ENCODE results near the gene PLA2G2A. TPM values are rescaled to one million over a fixed set of nuclear protein-coding genes. Genes with fewer than 3 reads are reported as not detected.

Gene PLA2G2A
- total RNA-seq, 1 experiment from 2014 or later = 7.1 TPM

GRCh38 chr1:19971664-19972063 lies 7.8 kb downstream of the PLA2G2A start:
- Histone ChIP-seq H3K79me2 (ENCODE audit: insufficient read depth, low read length) (no peaks in the 10 kb centered on the region), H3K4me1 (ENCODE audit: insufficient read depth, low read length) (peaks cover 5% of the 10 kb centered on the region; the same call in 1 of the 2 replicates), H4K91ac (ENCODE audit: insufficient read length, low read depth, low read length) (no peak overlapping the region), H2AFZ (ENCODE audit: low read length) (no peak overlapping the region), H3K79me1 (ENCODE audit: insufficient read depth, low read depth, low read length, poor library complexity, severe bottlenecking) (no peaks in the 10 kb centered on the region), H3K23me2 (ENCODE audit: insufficient read length, low read depth, low read length, poor library complexity, severe bottlenecking) (no peaks in the 10 kb centered on the region), H3K9ac (ENCODE audit: extremely low read depth, insufficient read length, low read length) (no peak overlapping the region), H3K14ac (ENCODE audit: insufficient read depth, low read length) (no peak overlapping the region), H2BK15ac (ENCODE audit: low read depth, low read length) (no peak overlapping the region), H4K20me1 (ENCODE audit: control insufficient read depth, insufficient read depth, insufficient read length) (no peaks in the 10 kb centered on the region), H3K27ac (ENCODE audit: insufficient read length, low read depth, low read length) (no peak overlapping the region), H4K8ac (replicated peaks; ENCODE audit: insufficient read length, low read depth, low read length) (no peak overlapping the region), H2BK12ac (ENCODE audit: insufficient read length, low read depth, low read length) (no peak overlapping the region), H3T11ph (ENCODE audit: low read length) (no peak overlapping the region), H2BK120ac (ENCODE audit: low read depth, low read length, poor library complexity, severe bottlenecking) (no peak overlapping the region), H3K56ac (ENCODE audit: insufficient read length, low read depth, low read length) (no peak overlapping the region), H2AK5ac (ENCODE audit: insufficient read length, low read length) (no peak overlapping the region), H3K9me3 (ENCODE audit: control insufficient read depth, low read depth, low read length) (no peaks in the 10 kb centered on the region), H3K4ac (ENCODE audit: low read depth, low read length) (no peak overlapping the region), H3K4me2 (ENCODE audit: insufficient read depth, insufficient read length, low read length) (no peak overlapping the region), H2BK20ac (ENCODE audit: low read depth, low read length, poor library complexity, severe bottlenecking) (no peak overlapping the region), H3K27me3 (ENCODE audit: insufficient read depth, low read length) (no peaks in the 10 kb centered on the region), H3K23ac (ENCODE audit: insufficient read length, low read depth, low read length) (no peak overlapping the region), H4K5ac (ENCODE audit: insufficient read length, low read depth, low read length) (no peak overlapping the region), H3K18ac (ENCODE audit: insufficient read length, low read depth, low read length) (no peak overlapping the region), H2BK5ac (ENCODE audit: insufficient read length, low read length) (no peak overlapping the region)
- no peak overlapping the region for H3K4me3 Mint-ChIP-seq
- peaks cover 9 to 10% of the 10 kb centered on the region in 2 experiments for H3K4me1 Mint-ChIP-seq
- H3K27ac Mint-ChIP-seq = no peak overlapping the region
- TF ChIP-seq CTCF (conservative IDR thresholded peaks at IDR 0.05) = no peak
- H3K27me3 Mint-ChIP-seq (ENCODE audit: low read depth) = no peaks in the 10 kb centered on the region; the same call in 1 of the 2 replicates
- H3K9me3 Mint-ChIP-seq = no peaks in the 10 kb centered on the region
- H3K36me3 Mint-ChIP-seq (ENCODE audit: insufficient read depth in 1 of 3, low read depth in 3 of 3) = no peaks in the 10 kb centered on the region
- WGBS (ENCODE audit: extremely low coverage, insufficient read length, low lambda C conversion rate) = no CpG with 5 or more reads among the region's 1 CpG
- DNase-seq = no peak

All from H9 (cell line).